NCI-H1694 treated with DMSO at 0.1 percent for 48 hours (cell line): ENCODE data around the gene ENOX1.
"Not testable (repeated sequence)": the region's sequence is repeated elsewhere in the genome, so short reads cannot be mapped to it uniquely, and the experiment has no call there.

Source experiments
- DNase-seq: peaks from one replicate; lab custom pipeline; 2025; lab: John Stamatoyannopoulos, UW

The ENOX1 gene

GRCh38 chr13:43204591-43204990 lies 582.2 kb downstream of the ENOX1 start:
- DNase-seq, result no peak

GRCh38 chr13:43203781-43204180 lies 583.0 kb downstream of the ENOX1 start:
- no peak for DNase-seq

GRCh38 chr13:43200736-43201135 lies 586.0 kb downstream of the ENOX1 start:
- DNase-seq, result no peak

- DNase-seq, result no peak
These were observed 586.5 kb downstream of the ENOX1 start for GRCh38 chr13:43200307-43200706.

- DNase-seq, result peak; percentile 67
These were observed 589.9 kb downstream of the ENOX1 start for GRCh38 chr13:43196750-43197370.

GRCh38 chr13:43196086-43196621 lies 590.6 kb downstream of the ENOX1 start:
- peak; percentile 89 for DNase-seq

- DNase-seq, result no peak
These were observed 591.2 kb downstream of the ENOX1 start for GRCh38 chr13:43195551-43195950.

GRCh38 chr13:43195112-43195511 lies 591.7 kb downstream of the ENOX1 start:
- no peak for DNase-seq

- DNase-seq, result no peak
These were observed 592.9 kb downstream of the ENOX1 start for GRCh38 chr13:43193789-43194420.

GRCh38 chr13:43191546-43191945 lies 595.2 kb downstream of the ENOX1 start:
- DNase-seq, result no peak

- no peak for DNase-seq
These were observed 601.5 kb downstream of the ENOX1 start for GRCh38 chr13:43185226-43185625.

GRCh38 chr13:43180837-43181236 lies 605.9 kb downstream of the ENOX1 start:
- no peak for DNase-seq

- no peak for DNase-seq
These were observed 606.6 kb downstream of the ENOX1 start for GRCh38 chr13:43180036-43180660.

- DNase-seq, result no peak
These were observed 615.3 kb downstream of the ENOX1 start for GRCh38 chr13:43171489-43171888.

GRCh38 chr13:43170506-43170905 lies 616.3 kb downstream of the ENOX1 start:
- DNase-seq, result no peak

GRCh38 chr13:43168434-43168833 lies 618.3 kb downstream of the ENOX1 start:
- DNase-seq, result not testable (repeated sequence)

- no peak for DNase-seq
These were observed 619.0 kb downstream of the ENOX1 start for GRCh38 chr13:43167731-43168130.

- peak; percentile 75 for DNase-seq
These were observed 619.9 kb downstream of the ENOX1 start for GRCh38 chr13:43166644-43167457.
